Fibroblast of peridontal ligament (primary cell): ENCODE data around the gene CD59.
"Not testable (repeated sequence)": the region's sequence is repeated elsewhere in the genome, so short reads cannot be mapped to it uniquely, and the experiment has no call there.

Source experiments
- DNase-seq: peaks from one replicate; pipeline ENCODE4 v3.0.0-alpha.2; 2010; ENCODE audit errors: extremely low read depth

CD59 gene

GRCh38 chr11:33743291-33743690 lies 7.1 kb upstream of the CD59 start:
- no peak for DNase-seq

- DNase-seq: peak; percentile 69
Measured at GRCh38 chr11:33742249-33742851, 6.1 kb upstream of the CD59 start.

GRCh38 chr11:33741806-33742205 lies 5.6 kb upstream of the CD59 start:
- no peak for DNase-seq

GRCh38 chr11:33737362-33737821 lies 1.2 kb upstream of the CD59 start:
- peak; percentile 45 for DNase-seq

GRCh38 chr11:33735271-33736147 lies 714 bp downstream of the CD59 start:
- no peak for DNase-seq

GRCh38 chr11:33734441-33735270 lies 1.6 kb downstream of the CD59 start:
- peak; percentile 78 for DNase-seq

- DNase-seq: no peak
Measured at GRCh38 chr11:33733980-33734379, 2.2 kb downstream of the CD59 start.

GRCh38 chr11:33731723-33732531 lies 4.3 kb downstream of the CD59 start:
- DNase-seq: no peak

- DNase-seq: no peak
Measured at GRCh38 chr11:33730716-33731115, 5.5 kb downstream of the CD59 start.

- not testable (repeated sequence) for DNase-seq
Measured at GRCh38 chr11:33729072-33729664, 7.1 kb downstream of the CD59 start.

- not testable (repeated sequence) for DNase-seq
Measured at GRCh38 chr11:33727539-33727938, 8.7 kb downstream of the CD59 start.

- no peak for DNase-seq
Measured at GRCh38 chr11:33725496-33725895, 10.7 kb downstream of the CD59 start.

- DNase-seq: peak; percentile 79
Measured at GRCh38 chr11:33724644-33725035, 11.6 kb downstream of the CD59 start.

GRCh38 chr11:33723238-33723881 lies 12.9 kb downstream of the CD59 start:
- DNase-seq: peak; percentile 94

- peak; percentile 42 for DNase-seq
Measured at GRCh38 chr11:33722590-33723234, 13.5 kb downstream of the CD59 start.

GRCh38 chr11:33721984-33722383 lies 14.2 kb downstream of the CD59 start:
- no peak for DNase-seq

- DNase-seq: peak; percentile 35
Measured at GRCh38 chr11:33721426-33721825, 14.8 kb downstream of the CD59 start.

- no peak for DNase-seq
Measured at GRCh38 chr11:33719587-33719986, 16.6 kb downstream of the CD59 start.

- DNase-seq: no peak
Measured at GRCh38 chr11:33718440-33718839, 17.8 kb downstream of the CD59 start.

- DNase-seq: peak; percentile 54
Measured at GRCh38 chr11:33716243-33716642, 20.0 kb downstream of the CD59 start.
